Measurements from ENCODE around the gene JAKMIP1.

JAKMIP1 gene

DNA sequence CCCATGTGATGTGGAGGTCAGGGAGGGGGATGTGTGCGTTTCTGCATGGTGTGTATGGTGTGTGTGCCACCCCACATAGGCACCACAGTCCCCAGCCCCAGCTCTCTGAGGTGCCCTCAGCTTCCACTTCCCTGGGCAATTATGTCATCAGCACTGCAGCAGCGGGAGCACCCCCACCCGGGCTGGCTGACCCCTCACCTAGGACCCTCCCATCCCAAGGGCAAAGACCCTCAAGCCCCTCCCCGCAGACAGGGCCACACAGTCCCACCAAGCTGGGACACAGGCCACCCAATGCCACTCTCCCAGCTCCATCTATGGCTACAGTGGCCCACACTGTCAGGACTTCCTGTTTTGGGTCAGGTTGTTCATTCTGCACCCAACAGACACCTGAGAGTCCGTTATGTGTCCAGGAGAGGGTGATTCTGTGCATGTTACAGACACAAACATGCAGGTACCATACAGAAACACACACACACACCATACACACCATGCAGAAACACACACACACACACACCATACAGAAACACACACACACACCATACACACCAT is 75.2 kb downstream of the JAKMIP1 start:
- H4K20me1 ChIP-seq (ENCODE audit: control insufficient read depth, insufficient read depth, low read depth, low read length), result no peaks in the 10 kb centered on the region
- H3K27ac ChIP-seq (ENCODE audit: low read depth, low read length), result no peak overlapping the region
- no peaks in the 10 kb centered on the region for H3F3A ChIP-seq (ENCODE audit: control insufficient read depth, insufficient read depth)
- no peaks in the 10 kb centered on the region for H3K27me3 ChIP-seq (ENCODE audit: control insufficient read depth, low read length)
- TF ChIP-seq CTCF (IDR thresholded peaks at IDR 0.05; ENCODE audit: low read depth, low read length, poor library complexity, severe bottlenecking), result no peak
- TF ChIP-seq EZH2phosphoT487 (IDR thresholded peaks at IDR 0.05; ENCODE audit: borderline replicate concordance, low read length), result no peak
- H3K36me3 ChIP-seq (ENCODE audit: control insufficient read depth, low read length), result no peaks in the 10 kb centered on the region
- no peaks in the 10 kb centered on the region for H3K9me2 ChIP-seq (replicated peaks; ENCODE audit: control insufficient read depth, low read length)
- no peaks in the 10 kb centered on the region for H3K79me2 ChIP-seq (ENCODE audit: control insufficient read depth, low read length)
- H3K4me3 ChIP-seq (ENCODE audit: low read length), result no peak overlapping the region
- H3K9me3 ChIP-seq (ENCODE audit: control insufficient read depth, insufficient read depth, low read length), result no peaks in the 10 kb centered on the region
- H3K4me2 ChIP-seq (ENCODE audit: low read length), result no peak overlapping the region
- H3K4me1 ChIP-seq (ENCODE audit: control insufficient read depth, low read length), result no peaks in the 10 kb centered on the region

- no peaks in the 10 kb centered on the region for H3K4me1 ChIP-seq (ENCODE audit: control insufficient read depth, low read length)
- H3K79me2 ChIP-seq (ENCODE audit: control insufficient read depth, low read length), result no peaks in the 10 kb centered on the region
- TF ChIP-seq EZH2phosphoT487 (IDR thresholded peaks at IDR 0.05; ENCODE audit: borderline replicate concordance, low read length) (no peak), CTCF (IDR thresholded peaks at IDR 0.05; ENCODE audit: low read depth, low read length, poor library complexity, severe bottlenecking) (no peak)
- H3K9me2 ChIP-seq (replicated peaks; ENCODE audit: control insufficient read depth, low read length), result no peaks in the 10 kb centered on the region
- no peaks in the 10 kb centered on the region for H3K36me3 ChIP-seq (ENCODE audit: control insufficient read depth, low read length)
- H3F3A ChIP-seq (ENCODE audit: control insufficient read depth, insufficient read depth), result no peaks in the 10 kb centered on the region
- no peak overlapping the region for H3K27ac ChIP-seq (ENCODE audit: low read depth, low read length)
- H3K27me3 ChIP-seq (ENCODE audit: control insufficient read depth, low read length), result no peaks in the 10 kb centered on the region
- H3K9me3 ChIP-seq (ENCODE audit: control insufficient read depth, insufficient read depth, low read length), result no peaks in the 10 kb centered on the region
- H3K4me3 ChIP-seq (ENCODE audit: low read length), result no peak overlapping the region
- no peaks in the 10 kb centered on the region for H4K20me1 ChIP-seq (ENCODE audit: control insufficient read depth, insufficient read depth, low read depth, low read length)
- H3K4me2 ChIP-seq (ENCODE audit: low read length), result no peak overlapping the region
These were observed 75.8 kb downstream of the JAKMIP1 start for GRCh38 chr4:6124386-6125102.

- H3K9me2 ChIP-seq (replicated peaks; ENCODE audit: control insufficient read depth, low read length), result no peaks in the 10 kb centered on the region
- H3K4me1 ChIP-seq (ENCODE audit: control insufficient read depth, low read length), result no peaks in the 10 kb centered on the region
- no peaks in the 10 kb centered on the region for H3K36me3 ChIP-seq (ENCODE audit: control insufficient read depth, low read length)
- H4K20me1 ChIP-seq (ENCODE audit: control insufficient read depth, insufficient read depth, low read depth, low read length), result no peaks in the 10 kb centered on the region
- no peak overlapping the region for H3K4me3 ChIP-seq (ENCODE audit: low read length)
- no peaks in the 10 kb centered on the region for H3K9me3 ChIP-seq (ENCODE audit: control insufficient read depth, insufficient read depth, low read length)
- TF ChIP-seq EZH2phosphoT487 (IDR thresholded peaks at IDR 0.05; ENCODE audit: borderline replicate concordance, low read length), result no peak
- no peak for TF ChIP-seq CTCF (IDR thresholded peaks at IDR 0.05; ENCODE audit: low read depth, low read length, poor library complexity, severe bottlenecking)
- H3F3A ChIP-seq (ENCODE audit: control insufficient read depth, insufficient read depth), result no peaks in the 10 kb centered on the region
- no peaks in the 10 kb centered on the region for H3K27me3 ChIP-seq (ENCODE audit: control insufficient read depth, low read length)
- no peak overlapping the region for H3K27ac ChIP-seq (ENCODE audit: low read depth, low read length)
- no peaks in the 10 kb centered on the region for H3K79me2 ChIP-seq (ENCODE audit: control insufficient read depth, low read length)
- no peak overlapping the region for H3K4me2 ChIP-seq (ENCODE audit: low read length)
These were observed 76.4 kb downstream of the JAKMIP1 start for GRCh38 chr4:6123976-6124375.
